ENCODE data around the gene CGB7.
A peak's percentile ranks its signal among the peaks of the same experiment; 100 is the strongest.
"Not testable (repeated sequence)": the region's sequence is repeated elsewhere in the genome, so short reads cannot be mapped to it uniquely, and the experiment has no call there.

CGB7 gene

GRCh38 chr19:49057636-49058234 is at the start of gene CGB7:
Gene CGB7 (minus strand): TSS chr19:49057749. CDS start chr19:49055375, 2,374 bp downstream.
- DNase-seq (ENCODE audit: low read depth in 1 of 2, low spot score in 1 of 2) = peak in 1 of 2 donors; percentile 27

- peak in 1 of 2 donors; percentile 42 for DNase-seq (ENCODE audit: low read depth in 1 of 2, low spot score in 1 of 2)
These were observed 49.1 kb upstream of the CGB7 start for GRCh38 chr19:49106648-49107135.

DNA sequence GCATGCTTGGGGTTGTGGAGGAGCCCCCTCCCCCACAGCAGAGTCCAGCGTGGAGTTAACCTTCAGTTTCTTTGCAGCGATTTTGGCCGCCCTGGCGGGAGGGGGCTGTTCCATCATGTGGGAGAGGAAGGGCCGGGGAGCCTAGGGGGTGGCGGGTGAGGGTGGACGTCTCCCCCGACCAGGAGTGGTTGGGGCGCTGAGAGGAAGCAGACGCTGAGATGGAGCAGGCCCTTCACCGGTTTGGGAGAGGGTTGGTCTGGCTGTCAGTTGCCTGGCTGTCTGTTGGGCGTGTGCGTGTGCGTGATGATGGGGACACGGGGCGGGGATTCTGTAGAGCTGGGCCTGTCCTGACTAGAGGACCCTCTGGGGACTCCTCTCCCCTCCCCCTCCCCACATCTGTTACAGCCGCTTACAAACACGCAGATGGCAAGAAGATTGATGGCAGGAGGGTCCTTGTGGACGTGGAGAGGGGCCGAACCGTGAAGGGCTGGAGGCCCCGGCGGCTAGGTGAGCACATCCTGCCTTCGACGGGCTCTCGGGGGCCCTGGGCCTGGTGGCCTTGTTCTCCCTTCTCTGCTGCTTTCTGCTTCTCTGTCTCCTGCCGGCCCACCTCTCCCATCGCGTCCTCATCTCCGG is 46.8 kb upstream of the CGB7 start:
- DNase-seq (ENCODE audit: low read depth in 1 of 2, low spot score in 1 of 2) = no peak

DNA sequence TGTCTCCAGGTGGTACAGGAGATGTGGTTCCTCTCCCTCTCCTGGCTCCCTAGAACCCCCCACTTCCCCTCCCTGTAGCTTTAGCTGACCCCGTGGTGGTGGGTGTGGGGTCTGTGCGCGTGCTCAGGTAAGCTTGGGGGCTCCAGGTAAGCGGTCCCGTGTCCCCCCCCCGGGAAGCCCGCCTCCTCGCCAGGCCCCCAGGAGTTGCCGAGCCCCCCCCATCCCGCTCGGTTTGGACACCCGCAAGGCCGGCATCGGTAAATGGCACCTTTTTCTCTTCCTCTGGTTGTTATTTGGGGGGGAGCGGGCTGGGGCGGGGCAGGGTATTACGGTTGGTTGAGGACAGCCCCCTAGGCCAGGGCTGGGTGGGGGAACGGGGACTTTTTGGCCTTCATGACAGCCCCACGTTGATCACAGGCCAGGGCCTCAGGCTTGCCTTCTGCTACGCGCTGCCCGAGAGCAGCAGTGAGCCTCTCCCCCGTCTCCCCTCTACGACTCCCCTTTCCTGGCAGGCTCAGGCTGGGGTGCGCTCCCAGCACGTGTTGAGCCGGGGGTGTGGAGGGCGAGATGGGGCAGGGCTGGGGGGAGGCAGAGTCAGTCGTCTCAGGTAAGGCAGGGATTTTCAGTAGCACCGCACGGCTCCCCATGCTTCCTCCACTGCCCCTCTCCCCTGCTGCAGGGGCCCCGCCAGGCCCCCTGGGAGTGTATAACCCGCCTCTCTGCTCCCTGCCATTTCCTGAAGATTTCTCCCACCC is 46.0 kb upstream of the CGB7 start:
- DNase-seq (ENCODE audit: low read depth in 1 of 2, low spot score in 1 of 2) = no peak

- no peak for DNase-seq (ENCODE audit: low read depth in 1 of 2, low spot score in 1 of 2)
These were observed 44.8 kb upstream of the CGB7 start for GRCh38 chr19:49102303-49102702.

DNA sequence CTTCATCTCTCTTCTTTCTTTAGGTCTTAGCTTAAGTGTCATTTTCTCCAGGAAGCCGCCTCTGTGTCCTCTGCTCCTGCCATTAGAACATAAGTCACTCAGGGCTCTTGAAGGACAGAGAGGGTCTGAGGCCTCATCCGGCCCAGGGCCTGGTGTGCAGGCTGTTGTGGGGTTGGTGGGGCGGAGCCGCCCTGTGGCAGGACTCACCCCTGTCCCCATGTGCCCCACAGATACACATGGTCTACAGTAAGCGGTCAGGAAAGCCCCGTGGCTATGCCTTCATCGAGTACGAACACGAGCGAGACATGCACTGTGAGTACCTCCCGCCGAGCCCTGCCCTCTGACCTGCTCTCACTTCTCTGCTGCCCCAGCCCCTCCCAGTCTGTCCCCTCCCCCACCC is 43.6 kb upstream of the CGB7 start:
- no peak for DNase-seq (ENCODE audit: low read depth in 1 of 2, low spot score in 1 of 2)

DNA sequence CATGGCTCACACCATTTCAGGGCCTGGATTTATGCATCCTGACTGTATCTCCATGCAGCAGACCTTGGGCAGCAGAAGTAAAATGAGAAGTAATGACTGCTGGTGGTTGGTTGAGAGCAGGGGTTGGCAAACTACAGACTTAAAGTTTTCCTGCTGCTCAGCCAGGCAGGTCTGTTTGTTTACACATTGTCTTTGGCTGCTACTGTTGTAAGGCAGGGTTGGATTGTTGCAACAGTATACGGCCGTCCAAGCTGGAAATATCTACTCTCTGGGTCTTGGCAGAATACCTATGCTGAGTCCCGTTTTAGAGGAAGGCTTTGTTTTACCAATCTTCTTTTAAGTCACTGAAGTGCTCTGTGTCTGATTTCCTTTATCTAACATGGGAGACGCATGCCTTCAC is 41.2 kb upstream of the CGB7 start:
- DNase-seq (ENCODE audit: low read depth in 1 of 2, low spot score in 1 of 2) = no peak

GRCh38 chr19:49097453-49098288 is 40.1 kb upstream of the CGB7 start:
- DNase-seq (ENCODE audit: low read depth in 1 of 2, low spot score in 1 of 2) = peak; percentile 49 to 57

GRCh38 chr19:49094505-49095482 is 37.2 kb upstream of the CGB7 start:
- no peak for DNase-seq (ENCODE audit: low read depth in 1 of 2, low spot score in 1 of 2)

- no peak for DNase-seq (ENCODE audit: low read depth in 1 of 2, low spot score in 1 of 2)
These were observed 35.1 kb upstream of the CGB7 start for GRCh38 chr19:49092686-49093085.

- DNase-seq (ENCODE audit: low read depth in 1 of 2, low spot score in 1 of 2) = no peak
These were observed 34.0 kb upstream of the CGB7 start for GRCh38 chr19:49091391-49092038.

- DNase-seq (ENCODE audit: low read depth in 1 of 2, low spot score in 1 of 2) = no peak
These were observed 28.7 kb upstream of the CGB7 start for GRCh38 chr19:49086296-49086695.

DNA sequence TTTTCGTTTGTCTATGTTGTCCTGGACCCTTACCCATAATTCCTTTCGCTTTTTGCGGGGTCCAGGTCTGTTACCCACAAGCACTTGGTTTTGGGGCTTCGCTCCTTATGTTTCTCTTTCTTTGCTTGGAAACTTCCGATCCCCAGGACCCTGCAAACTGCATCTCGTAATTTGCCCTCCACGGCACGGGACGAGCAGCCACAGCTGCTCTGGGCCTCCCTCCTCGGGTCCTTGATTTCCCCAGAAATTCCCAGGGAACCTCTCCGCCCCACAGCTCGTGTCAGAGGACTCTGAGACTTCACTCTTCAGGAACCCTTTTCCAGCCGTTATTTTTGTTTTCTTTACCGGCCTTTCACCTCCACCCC is 28.3 kb upstream of the CGB7 start:
- no peak for DNase-seq (ENCODE audit: low read depth in 1 of 2, low spot score in 1 of 2)

DNA sequence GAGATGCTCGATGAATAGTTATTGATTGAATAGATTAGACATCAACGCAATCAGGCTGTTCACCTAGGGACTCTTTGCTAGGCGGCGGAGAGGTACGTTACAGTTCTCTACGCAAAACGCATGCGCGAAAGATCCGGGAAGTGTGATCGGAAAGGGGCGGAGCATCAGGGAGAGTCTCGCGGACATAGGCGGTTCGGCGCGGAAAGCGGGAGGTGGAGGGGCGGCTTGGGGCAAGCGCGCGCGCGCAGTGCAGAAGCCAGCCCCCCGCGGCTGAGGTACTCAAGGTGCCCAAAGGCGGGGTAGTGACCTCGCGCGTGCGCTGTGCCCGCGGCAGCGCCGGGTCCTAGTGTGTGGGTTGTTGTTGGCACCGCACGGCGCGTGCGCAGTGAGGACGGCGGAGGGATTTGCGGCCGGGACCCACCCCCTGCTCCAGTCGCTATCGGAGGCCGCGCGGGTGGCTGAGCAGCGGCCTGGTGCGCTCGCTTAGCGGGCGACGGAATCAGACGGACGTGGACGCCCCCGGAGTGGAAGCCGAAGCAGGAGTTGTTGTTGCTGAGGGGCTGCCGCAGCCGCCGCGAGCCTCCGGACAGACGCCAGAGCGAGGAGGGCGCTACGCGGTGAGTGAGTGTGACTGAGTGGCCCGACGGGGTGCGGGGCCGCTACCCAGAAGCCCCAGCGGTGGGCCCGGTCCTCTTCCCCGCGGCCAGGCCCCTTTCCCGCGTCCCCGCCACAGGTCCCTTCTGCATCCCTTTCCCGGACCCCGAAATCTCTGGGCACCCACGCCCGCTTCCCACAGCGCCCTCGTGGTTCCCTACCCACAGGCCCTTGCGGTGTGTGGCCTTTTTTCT is 27.7 kb upstream of the CGB7 start, which contains the start of gene SNRNP70:
TSS of gene SNRNP70 (plus strand) at position 432 of the 848 bp plus-strand sequence. CDS start 964 bp downstream, outside the sequence.
- DNase-seq (ENCODE audit: low read depth in 1 of 2, low spot score in 1 of 2) = peak; percentile 98 to 99

DNA sequence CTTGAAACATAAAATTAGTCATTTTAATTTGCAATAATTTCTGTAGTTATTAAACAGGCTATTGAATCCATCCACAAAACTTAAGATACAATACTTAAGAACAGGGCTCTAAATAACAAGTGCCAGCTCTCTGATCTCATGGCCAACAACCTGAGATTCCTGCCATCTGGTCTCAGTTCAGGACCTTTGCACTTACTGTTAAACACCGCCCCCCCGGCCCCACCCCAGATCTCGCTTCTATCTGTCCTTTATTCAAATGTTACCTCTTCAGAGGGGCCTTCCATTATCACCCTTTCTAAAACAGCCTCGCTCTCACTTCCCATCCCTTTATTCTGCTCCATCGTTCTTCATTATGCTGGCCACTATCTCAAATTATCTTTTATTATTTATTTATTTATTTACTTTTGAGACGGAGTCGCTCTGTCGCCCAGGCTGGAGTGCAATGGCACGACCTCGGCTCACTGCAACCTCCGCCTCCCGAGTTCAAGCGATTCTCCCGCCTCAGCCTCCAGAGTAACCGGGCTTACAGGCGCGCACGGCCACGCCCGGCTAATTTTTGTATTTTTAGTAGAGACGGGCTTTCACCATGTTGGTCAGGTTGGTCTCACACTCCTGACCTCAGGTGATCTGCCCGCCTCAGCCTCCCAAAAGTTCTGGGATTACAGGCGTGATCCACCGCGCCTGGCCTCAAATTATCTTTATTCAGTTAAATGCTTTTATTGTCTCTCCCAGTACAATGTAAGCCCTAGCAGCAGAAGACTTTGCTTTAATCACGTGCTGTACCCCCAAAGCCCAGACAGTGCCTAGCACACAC is 26.9 kb upstream of the CGB7 start:
- no peak for DNase-seq (ENCODE audit: low read depth in 1 of 2, low spot score in 1 of 2)

DNA sequence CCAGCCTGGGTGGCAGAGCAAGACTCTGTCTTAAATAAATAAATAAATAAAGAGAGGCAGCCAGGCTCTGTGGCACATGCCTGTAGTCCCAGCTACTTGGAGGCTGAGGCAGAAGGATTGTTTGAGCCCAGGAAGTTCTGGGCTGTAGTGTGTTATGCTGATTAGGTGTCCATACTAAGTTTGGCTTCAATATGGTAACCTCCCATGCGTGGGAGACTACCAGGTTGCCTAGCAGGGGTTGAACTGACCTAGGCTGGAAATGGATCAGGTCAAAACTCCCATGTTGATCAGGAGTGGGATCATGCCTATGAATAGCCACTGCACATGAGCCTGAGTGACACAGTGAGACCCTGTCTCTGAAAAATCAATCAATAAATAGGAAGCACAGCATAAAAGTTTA is 23.7 kb upstream of the CGB7 start:
- no peak for DNase-seq (ENCODE audit: low read depth in 1 of 2, low spot score in 1 of 2)

GRCh38 chr19:49080392-49080791 is 22.8 kb upstream of the CGB7 start:
- no peak for DNase-seq (ENCODE audit: low read depth in 1 of 2, low spot score in 1 of 2)

DNA sequence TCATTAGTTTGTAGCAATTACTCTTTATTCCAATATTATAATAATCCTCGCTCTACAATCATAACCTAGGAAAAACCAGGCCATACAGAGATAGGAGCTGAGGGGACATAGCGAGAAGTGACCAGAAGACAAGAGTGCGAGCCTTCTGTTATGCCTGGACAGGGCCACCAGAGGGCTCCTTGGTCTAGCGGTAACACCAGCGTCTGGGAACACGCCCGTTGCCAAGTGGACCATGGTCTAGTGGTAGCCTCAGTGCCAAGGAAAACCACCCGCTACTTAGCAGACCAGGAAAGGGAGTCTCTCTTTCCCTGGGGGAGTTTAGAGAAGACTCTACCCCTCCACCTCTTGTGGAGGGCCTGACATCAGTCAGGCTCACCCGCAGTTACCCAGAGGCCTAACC is 17.3 kb upstream of the CGB7 start:
- DNase-seq (ENCODE audit: low read depth in 1 of 2, low spot score in 1 of 2) = not testable (repeated sequence)

Measured in activated CD4-positive, alpha-beta T cell treated with anti-CD3 and anti-CD28 coated beads, Interleukin-2, amount 50 U/mL, for 24 hours (primary cell).